Upper lobe of right lung (tissue), 1 donor: ENCODE results near the gene AP4E1. TPM values are rescaled to one million over a fixed set of nuclear protein-coding genes. Genes with fewer than 3 reads are reported as not detected.
"Not testable (repeated sequence)": the region's sequence is repeated elsewhere in the genome, so short reads cannot be mapped to it uniquely, and the experiment has no call there.

Experiments used
- ATAC-seq: fragments of 200-7000 bp; cut with Tn5 transposase; one replicate; pipeline ENCODE4 v1.9.1; 2020; ENCODE audit warnings: mild to moderate bottlenecking, moderate library complexity
- DNase-seq: peaks from one replicate; pipeline ENCODE4 v3.0.0-alpha.2; 2020
- H3K27ac ChIP-seq: fragments of 200-600 bp; one replicate; pipeline ENCODE4 v1.8.0; 2022
- H3K27me3 ChIP-seq: fragments of 200-600 bp; one replicate; pipeline ENCODE4 v1.8.0; 2022; ENCODE audit warnings: mild to moderate bottlenecking
- H3K36me3 ChIP-seq: fragments of 200-600 bp; one replicate; pipeline ENCODE4 v1.8.0; 2022
- H3K4me1 ChIP-seq: fragments of 200-600 bp; one replicate; pipeline ENCODE4 v1.8.0; 2022
- H3K4me3 ChIP-seq: fragments of 200-600 bp; one replicate; pipeline ENCODE4 v1.8.0; 2022; ENCODE audit warnings: mild to moderate bottlenecking
- H3K9me3 ChIP-seq: fragments of 200-600 bp; one replicate; pipeline ENCODE4 v1.8.0; 2022
- intact Hi-C: fragments of 100-400 bp; cut with DNase I; formaldehyde crosslinking; loops from one replicate; pipeline ENCODE4 v1.11.0; 2022
- total RNA-seq: library from RNA; stranded (reverse); fragmentation: NEBNext Ultra II Directional; extraction: Animal tissue kit (Norgen Biotek cat#: 25700); gene quantifications from one replicate; pipeline ENCODE4 v1.2.1, GENCODE V29; 2021
- TF ChIP-seq, protein P1 (sequence below): fragments of 200-600 bp; IDR thresholded peaks from one replicate; pipeline ENCODE4 v1.8.0; 2022; ENCODE audit warnings: antibody characterized with exemption
- donor health status: DM: no; HTN: yes; CAD: no; lungs with severe emphysema.

The AP4E1 gene
- total RNA-seq, 1 donor from 2014 or later, result 10.8 TPM

DNA sequence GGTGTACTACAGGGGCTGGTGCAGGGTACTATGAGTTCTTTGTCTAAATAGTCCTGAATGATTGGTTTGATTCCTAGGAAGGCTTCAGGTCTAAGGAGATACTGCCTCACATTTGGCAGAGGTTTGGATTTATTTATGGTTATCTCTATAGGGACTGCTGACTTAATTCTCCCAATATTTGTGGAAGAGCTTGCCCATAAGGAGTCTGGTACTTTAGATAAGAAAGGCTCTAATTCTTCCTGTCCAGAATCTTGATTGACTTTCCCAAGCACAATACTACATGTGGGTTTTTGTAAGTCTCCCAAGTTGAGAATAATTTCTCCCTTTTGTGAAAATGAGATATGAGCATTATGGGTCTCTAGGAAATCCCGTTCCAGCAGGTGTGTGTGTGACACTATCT lies 36.7 kb upstream of the AP4E1 start:
- Histone ChIP-seq H3K36me3 (no peaks in the 10 kb centered on the region), H3K27me3 (no peaks in the 10 kb centered on the region), H3K4me1 (no peaks in the 10 kb centered on the region), H3K4me3 (no peak overlapping the region), H3K27ac (no peak overlapping the region), H3K9me3 (no peaks in the 10 kb centered on the region)
- DNase-seq (no peak), ATAC-seq (no peak)
- TF ChIP-seq, protein P1, sequence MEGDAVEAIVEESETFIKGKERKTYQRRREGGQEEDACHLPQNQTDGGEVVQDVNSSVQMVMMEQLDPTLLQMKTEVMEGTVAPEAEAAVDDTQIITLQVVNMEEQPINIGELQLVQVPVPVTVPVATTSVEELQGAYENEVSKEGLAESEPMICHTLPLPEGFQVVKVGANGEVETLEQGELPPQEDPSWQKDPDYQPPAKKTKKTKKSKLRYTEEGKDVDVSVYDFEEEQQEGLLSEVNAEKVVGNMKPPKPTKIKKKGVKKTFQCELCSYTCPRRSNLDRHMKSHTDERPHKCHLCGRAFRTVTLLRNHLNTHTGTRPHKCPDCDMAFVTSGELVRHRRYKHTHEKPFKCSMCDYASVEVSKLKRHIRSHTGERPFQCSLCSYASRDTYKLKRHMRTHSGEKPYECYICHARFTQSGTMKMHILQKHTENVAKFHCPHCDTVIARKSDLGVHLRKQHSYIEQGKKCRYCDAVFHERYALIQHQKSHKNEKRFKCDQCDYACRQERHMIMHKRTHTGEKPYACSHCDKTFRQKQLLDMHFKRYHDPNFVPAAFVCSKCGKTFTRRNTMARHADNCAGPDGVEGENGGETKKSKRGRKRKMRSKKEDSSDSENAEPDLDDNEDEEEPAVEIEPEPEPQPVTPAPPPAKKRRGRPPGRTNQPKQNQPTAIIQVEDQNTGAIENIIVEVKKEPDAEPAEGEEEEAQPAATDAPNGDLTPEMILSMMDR, result no peak
- intact Hi-C loops, result loop anchor here (10.0 kb wide), 1 partner anchor 197 kb away; no protein-coding TSS in a partner anchor

- Histone ChIP-seq H3K27me3 (no peaks in the 10 kb centered on the region), H3K4me1 (no peaks in the 10 kb centered on the region)
- intact Hi-C loops, result loop anchor here (10.0 kb wide), 1 partner anchor 198 kb away; no protein-coding TSS in a partner anchor
Observed at GRCh38 chr15:50872832-50873426, 35.6 kb upstream of the AP4E1 start.

DNA sequence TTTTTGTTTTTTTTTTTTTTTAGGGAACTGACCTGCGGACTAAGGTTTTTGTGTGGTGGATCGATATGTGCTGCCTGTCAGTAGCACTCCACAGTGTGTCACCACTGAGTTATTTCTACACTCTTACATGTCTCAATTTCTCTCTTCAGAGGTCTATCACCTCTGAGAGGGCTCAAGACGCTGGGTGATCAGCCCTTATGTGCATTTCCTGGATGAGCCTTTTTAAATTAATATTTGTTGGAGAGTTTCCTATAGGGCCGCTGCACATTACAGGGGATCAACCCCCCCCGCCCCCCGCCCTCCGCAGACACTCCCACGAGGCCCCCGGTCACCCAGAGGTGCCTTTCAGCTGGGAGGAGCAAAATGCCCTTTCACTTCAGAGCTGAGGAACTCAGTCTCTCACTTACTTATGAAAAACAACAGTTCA lies 34.5 kb upstream of the AP4E1 start:
- no peaks in the 10 kb centered on the region for H3K27me3 ChIP-seq
- H3K27ac ChIP-seq, result peak overlapping the region; percentile 65
- H3K9me3 ChIP-seq, result no peaks in the 10 kb centered on the region
- ATAC-seq (peak; percentile 70), DNase-seq (no peak)
- H3K4me3 ChIP-seq, result no peak overlapping the region
- no peaks in the 10 kb centered on the region for H3K36me3 ChIP-seq
- intact Hi-C loops, result loop anchor here (10.0 kb wide), 1 partner anchor 199 kb away; no protein-coding TSS in a partner anchor
- H3K4me1 ChIP-seq, result no peaks in the 10 kb centered on the region
- TF ChIP-seq, protein P1, result no peak

More at GRCh38 chr15:50872832-50873426, 35.6 kb upstream of the AP4E1 start:
- DNase-seq, result no peak
- TF ChIP-seq, protein P1, result no peak
- no peak overlapping the region for H3K4me3 ChIP-seq
- no peaks in the 10 kb centered on the region for H3K36me3 ChIP-seq
- ATAC-seq, result no peak
- H3K9me3 ChIP-seq, result no peaks in the 10 kb centered on the region
- no peak overlapping the region for H3K27ac ChIP-seq

- not testable (repeated sequence) for H3K27ac ChIP-seq, H3K4me3 ChIP-seq, H3K4me1 ChIP-seq, ATAC-seq, H3K36me3 ChIP-seq, DNase-seq, H3K27me3 ChIP-seq, H3K9me3 ChIP-seq
- intact Hi-C loops, result loop anchor here (10.0 kb wide), 1 partner anchor 200 kb away; no protein-coding TSS in a partner anchor
Observed at GRCh38 chr15:50875238-50875637, 33.2 kb upstream of the AP4E1 start.

DNA sequence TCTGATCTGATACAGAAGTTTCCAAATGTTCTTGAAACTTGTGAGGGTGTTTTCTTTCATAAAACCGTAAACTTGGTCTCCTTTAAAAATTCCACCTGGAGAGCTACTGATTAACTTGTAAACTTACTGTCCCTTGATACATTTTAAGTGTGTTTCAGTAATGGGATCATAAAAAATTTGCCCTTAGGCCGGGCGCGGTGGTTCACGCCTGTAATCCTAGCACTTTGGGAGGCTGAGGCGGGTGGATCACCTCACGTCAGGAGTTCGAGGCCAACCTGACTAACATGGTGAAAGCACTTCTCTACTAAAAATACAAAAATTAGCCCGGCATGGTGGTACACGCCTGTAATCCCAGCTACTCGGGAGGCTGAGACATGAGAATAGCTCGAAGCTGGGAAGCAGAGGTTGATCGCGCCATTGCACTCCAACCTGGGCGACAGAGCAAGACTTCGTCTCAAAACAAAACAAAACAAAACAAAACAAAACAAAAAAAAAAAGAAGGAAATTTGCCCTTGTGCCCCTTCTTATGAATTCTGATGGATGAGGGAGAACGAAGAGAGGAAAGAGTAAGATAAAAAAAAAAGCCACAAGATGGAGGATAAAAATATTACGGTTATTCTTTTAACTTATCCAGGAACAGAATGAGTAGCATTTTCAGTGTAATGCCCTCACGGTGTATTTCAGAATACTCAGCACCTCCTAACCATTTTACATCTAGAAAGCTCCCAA lies 32.1 kb upstream of the AP4E1 start:
- intact Hi-C loops, result loop anchor here (10.0 kb wide), 1 partner anchor 202 kb away; no protein-coding TSS in a partner anchor
- Histone ChIP-seq H3K27me3 (no peaks in the 10 kb centered on the region), H3K4me1 (no peaks in the 10 kb centered on the region), H3K27ac (no peak overlapping the region), H3K4me3 (peak overlapping the region; percentile 45), H3K36me3 (no peaks in the 10 kb centered on the region), H3K9me3 (no peaks in the 10 kb centered on the region)
- DNase-seq (no peak), ATAC-seq (no peak)
- TF ChIP-seq, protein P1, result no peak

DNA sequence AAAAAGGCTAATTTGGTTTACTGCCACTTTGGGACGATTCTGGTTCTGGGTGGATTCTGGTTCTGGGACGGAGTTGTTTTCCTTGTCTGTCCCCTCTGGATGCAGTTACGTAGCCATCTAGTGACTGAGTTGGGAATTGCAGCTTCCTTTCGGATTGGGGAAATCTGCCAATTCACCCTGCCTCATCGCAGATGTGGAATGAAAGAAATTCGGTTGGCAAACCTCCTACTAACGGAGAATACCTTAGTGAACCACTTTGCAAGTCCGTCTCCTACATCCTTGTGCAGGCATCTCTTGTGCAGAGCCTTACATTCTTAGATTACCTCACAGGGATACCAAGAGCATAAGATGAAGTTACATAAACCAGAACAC lies 31.5 kb upstream of the AP4E1 start:
- H3K27ac ChIP-seq, result no peak overlapping the region
- no peaks in the 10 kb centered on the region for H3K27me3 ChIP-seq
- intact Hi-C loops, result loop anchor here (10.0 kb wide), 1 partner anchor 202 kb away; no protein-coding TSS in a partner anchor
- H3K9me3 ChIP-seq, result no peaks in the 10 kb centered on the region
- TF ChIP-seq, protein P1, result peak; percentile 98
- H3K4me1 ChIP-seq, result no peaks in the 10 kb centered on the region
- DNase-seq (no peak), ATAC-seq (peak; percentile 92)
- no peaks in the 10 kb centered on the region for H3K36me3 ChIP-seq
- H3K4me3 ChIP-seq, result peak overlapping the region; percentile 45
